HG03442 (cell line): Measurements from ENCODE around the gene EPN3.

Source experiments
- ATAC-seq: cut with Tn5 transposase; IDR thresholded peaks from one replicate; pipeline ENCODE4 v1.9.1; 2021; ENCODE audit warnings: mild to moderate bottlenecking, moderate library complexity; ENCODE audit not compliant: unreplicated experiment

Gene EPN3

DNA sequence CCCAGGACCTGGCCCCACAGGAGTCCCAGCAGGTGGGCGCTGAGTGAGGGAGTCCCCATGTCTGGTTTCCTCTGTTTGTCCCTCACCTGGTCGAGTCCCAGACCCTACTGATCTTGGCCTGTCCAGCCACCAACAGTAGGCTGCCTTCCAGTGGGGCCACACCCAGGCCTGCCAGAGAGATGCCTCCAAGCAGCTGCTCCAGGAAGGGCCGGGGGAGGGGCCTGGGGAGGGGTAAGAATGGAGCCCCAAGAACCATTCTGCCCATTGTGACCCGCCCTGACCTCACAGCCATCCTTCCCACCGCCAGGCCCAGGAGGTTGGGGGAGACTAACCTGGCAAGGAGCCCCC is 15.2 kb downstream of the EPN3 start:
- ATAC-seq, result no peak

DNA sequence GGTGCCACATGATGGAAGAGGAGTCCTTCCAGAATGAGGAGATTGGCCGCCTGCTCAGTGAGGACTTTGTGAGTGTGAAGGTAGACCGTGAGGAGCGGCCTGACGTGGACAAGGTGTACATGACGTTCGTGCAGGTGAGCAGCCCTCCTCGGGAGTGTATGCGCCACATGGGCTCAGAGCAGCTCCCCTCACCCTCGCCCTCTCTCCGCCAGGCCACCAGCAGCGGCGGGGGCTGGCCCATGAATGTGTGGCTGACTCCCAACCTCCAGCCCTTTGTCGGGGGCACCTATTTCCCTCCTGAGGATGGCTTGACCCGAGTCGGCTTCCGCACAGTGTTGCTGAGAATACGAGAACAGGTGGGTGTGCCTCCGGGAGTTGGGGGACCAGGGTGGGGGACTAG is 16.3 kb downstream of the EPN3 start:
- ATAC-seq, result no peak

DNA sequence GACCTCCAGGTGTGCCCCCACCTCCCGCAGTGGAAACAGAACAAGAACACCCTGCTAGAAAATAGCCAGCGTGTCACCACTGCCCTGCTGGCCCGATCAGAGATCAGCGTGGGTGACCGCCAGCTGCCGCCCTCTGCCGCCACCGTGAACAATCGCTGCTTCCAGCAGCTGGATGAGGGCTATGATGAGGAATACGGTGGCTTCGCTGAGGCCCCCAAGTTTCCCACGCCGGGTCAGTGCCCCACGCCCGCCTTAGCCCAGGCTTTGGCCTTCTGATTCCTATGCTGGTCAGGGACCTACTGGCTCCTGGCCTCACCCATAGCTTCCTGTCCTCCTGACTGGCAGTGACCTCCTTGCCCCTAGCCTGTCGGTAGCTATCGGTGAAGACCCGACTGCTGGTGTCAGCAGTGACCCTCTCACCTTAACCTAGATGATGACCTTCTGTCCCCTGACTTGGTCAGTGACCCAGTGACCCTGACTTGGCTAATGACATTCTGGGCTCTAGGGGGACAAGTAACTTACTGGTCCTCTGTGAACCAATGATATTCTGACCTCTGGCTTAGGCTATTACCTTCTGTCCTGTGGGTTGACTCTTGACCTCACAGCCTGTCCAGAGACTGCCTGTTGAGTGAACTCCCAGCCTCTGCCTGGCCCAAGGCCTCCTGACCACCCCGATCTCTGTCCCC is 16.9 kb downstream of the EPN3 start:
- no peak for ATAC-seq

DNA sequence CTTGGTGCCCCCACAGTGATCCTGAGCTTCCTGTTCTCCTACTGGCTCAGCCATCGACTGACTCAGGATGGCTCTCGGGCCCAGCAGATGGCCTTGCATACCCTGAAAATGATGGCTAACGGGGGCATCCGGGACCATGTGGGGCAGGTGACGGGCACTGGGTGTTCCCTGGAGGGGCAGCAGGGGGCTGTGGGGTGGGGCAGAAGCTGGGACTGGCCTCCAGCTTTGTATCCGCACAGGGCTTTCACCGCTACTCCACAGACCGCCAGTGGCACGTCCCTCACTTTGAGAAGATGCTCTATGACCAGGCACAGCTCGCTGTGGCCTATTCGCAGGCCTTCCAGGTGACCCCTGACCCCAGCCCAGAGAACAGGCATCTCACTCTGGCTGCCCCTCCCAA is 17.4 kb downstream of the EPN3 start:
- no peak for ATAC-seq

DNA sequence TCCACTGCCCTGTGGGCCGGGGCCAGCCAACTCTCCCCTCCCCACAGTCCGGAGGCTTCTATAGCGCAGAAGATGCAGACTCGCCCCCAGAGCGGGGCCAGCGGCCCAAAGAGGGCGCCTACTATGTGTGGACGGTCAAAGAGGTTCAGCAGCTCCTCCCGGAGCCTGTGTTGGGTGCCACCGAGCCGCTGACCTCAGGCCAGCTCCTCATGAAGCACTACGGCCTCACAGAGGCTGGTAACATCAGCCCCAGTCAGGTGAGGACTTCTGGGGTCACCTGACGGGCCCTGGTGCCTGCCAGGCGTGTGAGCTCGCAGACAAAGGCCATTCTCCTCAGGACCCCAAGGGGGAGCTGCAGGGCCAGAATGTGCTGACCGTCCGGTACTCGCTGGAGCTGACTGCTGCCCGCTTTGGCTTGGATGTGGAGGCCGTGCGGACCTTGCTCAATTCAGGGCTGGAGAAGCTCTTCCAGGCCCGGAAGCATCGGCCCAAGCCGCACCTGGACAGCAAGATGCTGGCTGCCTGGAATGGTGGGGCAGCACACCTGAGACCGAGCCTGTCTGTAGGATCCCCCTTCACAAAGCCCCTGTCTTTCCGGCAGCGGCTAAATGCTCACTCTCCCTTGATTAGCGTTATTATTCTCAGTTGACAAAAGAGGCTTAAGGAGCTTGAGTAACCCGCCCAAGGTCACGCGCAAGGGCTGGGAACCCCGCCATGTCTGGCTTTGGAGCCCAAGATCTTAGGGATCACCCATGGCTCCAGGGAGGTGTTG is 18.3 kb downstream of the EPN3 start:
- no peak for ATAC-seq

DNA sequence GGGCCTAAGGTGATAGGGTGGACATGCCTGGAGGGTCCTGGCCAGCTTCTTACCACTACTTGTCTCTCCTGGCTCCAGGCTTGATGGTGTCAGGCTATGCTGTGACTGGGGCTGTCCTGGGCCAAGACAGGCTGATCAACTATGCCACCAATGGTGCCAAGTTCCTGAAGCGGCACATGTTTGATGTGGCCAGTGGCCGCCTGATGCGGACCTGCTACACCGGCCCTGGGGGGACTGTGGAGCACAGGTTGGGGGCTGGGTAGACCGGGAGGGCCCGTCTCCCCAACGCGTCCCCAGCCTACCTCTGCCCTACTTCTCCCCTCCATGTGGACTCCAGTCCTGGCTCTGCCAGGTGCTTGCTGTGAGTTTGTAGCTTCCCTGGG is 18.9 kb downstream of the EPN3 start:
- ATAC-seq, result no peak

DNA sequence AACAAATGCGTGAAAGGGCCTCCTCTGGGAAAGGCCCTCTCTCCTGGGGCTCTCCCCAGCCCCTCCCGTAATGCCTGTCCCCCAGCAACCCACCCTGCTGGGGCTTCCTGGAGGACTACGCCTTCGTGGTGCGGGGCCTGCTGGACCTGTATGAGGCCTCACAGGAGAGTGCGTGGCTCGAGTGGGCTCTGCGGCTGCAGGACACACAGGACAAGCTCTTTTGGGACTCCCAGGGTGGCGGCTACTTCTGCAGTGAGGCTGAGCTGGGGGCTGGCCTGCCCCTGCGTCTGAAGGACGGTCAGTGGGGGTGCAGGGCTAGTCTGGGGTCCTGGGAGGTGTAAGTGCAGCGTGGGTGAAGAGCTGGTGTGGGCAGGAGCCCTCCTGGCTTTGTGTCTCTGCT is 19.3 kb downstream of the EPN3 start:
- ATAC-seq, result no peak

DNA sequence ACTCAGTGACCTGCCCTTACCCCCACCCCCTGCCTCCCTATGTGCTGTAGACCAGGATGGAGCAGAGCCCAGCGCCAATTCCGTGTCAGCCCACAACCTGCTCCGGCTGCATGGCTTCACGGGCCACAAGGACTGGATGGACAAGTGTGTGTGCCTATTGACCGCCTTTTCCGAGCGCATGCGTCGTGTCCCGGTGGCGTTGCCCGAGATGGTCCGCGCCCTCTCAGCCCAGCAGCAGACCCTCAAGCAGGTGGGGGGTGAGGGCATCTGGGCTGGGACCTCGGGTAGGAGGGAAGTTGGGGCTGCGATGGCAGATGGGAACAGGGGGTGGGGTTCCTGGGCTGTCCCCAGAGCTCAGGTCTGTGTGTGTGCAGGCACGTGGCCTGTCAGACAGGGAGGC is 21.7 kb downstream of the EPN3 start:
- no peak for ATAC-seq

DNA sequence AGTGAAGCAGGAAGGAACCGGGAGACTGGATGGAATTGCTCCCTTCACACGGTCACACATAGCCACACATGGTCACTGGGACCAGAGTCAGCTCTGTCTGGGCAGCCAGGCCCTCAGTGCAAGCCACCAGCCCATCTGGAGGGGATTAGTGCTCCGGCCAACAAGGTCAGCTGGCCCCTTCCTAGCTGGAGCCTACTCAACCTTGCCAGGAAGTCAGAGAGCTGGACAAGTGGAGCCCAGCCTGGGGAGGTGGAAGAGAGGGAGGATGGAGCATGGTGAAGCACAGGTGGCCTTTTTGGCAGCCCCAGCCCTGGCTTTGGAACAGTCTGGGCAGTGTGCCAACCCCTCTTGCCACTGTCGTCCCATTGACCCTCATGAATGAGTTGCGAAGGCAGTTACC is 24.3 kb downstream of the EPN3 start:
- no peak for ATAC-seq

DNA sequence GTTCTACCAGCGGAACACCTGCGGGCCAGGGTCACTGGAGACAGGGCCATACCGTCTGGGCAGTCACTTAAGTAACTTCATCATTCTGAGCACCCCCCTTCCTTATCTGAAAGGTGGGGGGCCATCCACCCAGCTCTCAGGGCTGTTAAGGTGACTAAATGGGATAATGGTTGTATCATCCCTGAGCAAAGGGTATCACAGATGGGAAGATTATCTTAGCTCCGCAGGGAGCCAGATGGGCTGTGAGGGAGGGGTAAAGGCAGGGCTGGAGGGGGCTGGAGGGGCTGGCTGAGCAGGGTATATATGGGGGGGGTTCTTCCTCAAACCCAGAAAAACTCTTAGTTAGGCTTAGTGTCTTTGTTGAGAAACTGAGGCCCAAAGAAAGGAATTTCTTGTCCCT is 25.1 kb downstream of the EPN3 start:
- no peak for ATAC-seq

DNA sequence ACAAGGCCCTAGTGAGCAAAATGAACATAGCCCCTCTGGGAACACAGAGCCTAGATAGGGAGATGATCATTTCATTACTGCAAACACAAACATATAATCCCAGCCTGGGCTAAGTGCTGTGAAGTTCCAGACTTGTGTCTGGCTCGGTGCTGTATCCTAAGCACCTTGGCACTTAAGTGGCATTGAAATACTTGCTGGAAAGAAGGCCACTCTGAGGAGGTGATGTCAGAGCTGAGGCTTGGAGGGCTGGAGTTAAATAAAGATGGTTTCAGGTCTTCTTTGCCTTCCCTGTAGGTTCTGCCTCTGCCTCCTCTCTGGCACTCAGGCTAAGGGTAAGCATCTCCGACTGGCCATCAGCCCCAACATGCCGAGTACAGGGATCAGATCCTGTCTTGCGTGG is 25.6 kb downstream of the EPN3 start:
- no peak for ATAC-seq

DNA sequence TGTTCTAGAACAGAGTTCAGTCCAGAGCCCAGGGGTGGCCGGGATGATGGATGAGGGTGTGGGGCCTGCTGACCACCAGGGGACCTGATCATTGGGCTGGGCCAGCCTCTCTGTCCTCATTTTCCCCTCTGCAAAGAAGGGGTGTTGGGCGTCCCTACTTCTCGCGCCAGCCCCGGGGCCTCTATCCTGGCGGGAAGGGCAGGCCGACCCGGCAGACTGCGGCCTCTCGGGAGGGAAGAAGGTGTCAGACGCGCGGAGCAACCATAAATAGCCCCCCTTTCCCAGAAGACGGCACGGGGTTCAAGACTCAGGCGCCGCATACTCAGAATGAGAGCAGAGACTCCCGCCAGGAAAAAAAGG is 26.0 kb downstream of the EPN3 start:
- no peak for ATAC-seq

DNA sequence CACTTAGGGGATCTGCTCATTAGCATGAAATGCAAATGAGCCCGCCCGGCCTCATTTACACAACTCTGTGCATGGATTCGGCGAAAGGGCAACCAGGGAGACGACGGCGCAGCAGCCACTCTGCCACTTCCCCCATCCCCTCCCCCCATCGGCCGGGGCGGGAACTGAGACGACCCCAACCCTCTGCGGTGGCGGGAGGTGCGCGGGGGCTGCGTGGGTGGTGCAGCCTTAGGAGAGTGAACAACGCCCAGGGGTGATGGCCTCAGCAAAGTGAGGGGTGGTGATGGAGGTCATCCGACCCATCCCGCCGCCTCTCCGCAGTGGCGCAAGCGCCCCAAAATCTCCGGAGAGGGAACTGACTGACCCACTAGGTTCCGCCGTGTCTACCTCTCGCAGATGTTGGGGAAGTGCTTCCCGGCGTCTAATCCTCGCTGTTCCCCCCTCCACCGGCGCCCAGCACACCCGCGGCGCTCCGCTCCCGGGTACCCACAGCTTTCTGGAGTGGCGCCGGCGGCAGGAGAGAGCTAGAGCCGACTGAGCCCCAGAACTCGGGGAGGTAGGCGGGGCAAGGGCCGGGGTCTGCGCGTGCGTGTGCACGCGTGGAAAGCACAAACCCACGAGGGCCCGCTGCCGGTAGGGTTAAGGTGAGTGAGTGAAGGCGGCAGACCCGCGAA is 26.5 kb downstream of the EPN3 start:
- ATAC-seq, result no peak

DNA sequence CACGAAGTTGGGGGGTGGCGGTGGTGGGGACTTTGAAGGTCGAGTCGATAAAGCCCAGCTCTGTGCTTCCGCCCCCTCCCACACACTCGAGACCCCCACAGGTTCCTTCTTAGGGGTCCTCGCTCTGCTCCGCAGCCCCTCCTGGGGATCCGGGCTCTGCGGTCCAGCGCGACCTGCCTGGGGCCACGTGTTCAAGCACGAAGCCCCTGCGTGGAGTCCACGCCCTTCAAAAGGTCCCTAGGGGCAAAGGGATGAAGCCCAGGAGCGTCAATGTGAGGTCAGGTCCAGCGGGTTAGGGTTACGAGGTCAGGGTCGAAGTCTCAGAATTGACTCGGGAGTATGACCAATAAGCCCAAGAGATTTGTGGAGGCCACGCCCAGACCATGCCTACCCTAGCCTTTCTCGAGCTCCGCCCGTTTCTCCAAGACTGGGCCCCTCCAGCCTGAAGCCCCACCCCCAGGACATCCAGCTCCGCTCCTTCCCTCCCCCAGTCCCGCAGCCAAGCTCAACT is 27.2 kb downstream of the EPN3 start:
- no peak for ATAC-seq

DNA sequence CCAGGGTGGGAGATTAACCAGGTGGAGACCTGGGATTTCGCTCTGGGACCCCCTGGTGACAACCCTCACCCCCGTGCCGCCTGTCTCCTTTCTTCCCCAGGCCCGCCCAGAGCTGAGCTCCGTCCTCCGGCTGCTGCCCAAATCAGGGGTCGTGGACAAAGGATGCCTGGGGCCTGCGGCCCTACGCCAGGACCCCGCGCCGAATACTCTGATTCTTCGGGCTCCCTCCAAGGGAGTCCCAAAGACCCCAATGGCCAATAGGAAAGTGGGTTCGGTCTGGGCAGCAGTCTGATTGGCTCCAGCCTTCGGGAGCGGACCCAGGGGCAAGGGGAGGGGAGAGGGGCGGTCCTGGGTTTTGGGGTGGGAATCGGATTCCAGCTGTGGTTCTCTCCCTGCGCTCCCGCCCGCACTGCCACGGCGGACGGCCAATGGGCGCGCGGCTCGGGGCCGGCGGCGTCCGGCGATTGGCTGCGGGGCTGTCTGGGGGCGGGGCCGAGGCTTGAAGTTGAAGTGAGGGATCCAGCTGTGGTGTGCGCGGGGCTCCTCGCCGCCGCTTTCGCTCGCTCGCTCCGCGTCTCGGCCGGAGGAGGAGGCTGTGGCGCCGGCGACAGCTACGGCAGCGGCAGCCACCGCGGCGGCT is 27.8 kb downstream of the EPN3 start, which contains the start of gene CACNA1G:
Gene CACNA1G (plus strand): TSS at position 531 of the 640 bp plus-strand sequence. CDS start 745 bp downstream, outside the sequence.
- ATAC-seq, result peak; percentile 88

DNA sequence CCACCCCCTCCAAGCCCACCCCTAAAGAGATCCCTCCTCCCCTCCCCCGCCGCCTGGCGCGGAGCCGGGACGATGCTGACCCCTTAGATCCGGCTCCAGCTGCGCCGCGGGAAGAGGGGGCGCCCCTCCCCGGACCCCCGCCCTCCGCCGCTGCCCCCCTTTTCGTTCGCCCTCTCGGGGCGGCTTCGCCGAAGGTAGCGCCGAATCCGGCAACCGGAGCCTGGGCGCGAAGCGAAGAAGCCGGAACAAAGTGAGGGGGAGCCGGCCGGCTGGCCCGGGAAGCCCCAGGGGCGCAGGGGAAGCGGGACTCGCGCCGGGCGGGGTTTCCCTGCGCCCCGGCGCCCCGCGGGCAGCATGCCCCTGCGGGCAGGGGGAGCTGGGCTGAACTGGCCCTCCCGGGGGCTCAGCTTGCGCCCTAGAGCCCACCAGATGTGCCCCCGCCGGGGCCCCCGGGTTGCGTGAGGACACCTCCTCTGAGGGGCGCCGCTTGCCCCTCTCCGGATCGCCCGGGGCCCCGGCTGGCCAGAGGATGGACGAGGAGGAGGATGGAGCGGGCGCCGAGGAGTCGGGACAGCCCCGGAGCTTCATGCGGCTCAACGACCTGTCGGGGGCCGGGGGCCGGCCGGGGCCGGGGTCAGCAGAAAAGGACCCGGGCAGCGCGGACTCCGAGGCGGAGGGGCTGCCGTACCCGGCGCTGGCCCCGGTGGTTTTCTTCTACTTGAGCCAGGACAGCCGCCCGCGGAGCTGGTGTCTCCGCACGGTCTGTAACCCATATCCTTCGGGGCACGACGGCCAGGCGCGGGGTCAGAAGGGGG is 28.6 kb downstream of the EPN3 start:
- ATAC-seq, result no peak

DNA sequence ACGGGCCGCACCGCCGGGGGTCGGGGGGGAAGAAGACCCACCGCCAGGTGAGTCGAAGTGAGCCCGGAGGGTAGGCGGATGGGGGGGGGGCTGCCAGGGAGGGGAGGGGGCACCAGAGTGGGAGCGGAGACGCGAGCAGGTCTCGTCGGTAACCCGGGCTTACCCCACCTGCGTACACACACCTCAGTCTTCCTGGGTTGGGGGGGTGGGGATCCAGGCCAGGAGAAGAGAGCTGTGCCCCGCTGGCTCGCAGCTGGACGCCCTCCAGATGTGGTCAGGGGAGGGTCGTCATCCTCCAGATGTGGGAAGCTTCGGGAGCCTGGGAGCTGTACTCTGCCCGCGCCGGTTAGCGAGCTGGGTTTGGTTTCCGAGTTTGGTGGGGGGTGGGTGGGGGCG is 29.2 kb downstream of the EPN3 start:
- ATAC-seq, result no peak

DNA sequence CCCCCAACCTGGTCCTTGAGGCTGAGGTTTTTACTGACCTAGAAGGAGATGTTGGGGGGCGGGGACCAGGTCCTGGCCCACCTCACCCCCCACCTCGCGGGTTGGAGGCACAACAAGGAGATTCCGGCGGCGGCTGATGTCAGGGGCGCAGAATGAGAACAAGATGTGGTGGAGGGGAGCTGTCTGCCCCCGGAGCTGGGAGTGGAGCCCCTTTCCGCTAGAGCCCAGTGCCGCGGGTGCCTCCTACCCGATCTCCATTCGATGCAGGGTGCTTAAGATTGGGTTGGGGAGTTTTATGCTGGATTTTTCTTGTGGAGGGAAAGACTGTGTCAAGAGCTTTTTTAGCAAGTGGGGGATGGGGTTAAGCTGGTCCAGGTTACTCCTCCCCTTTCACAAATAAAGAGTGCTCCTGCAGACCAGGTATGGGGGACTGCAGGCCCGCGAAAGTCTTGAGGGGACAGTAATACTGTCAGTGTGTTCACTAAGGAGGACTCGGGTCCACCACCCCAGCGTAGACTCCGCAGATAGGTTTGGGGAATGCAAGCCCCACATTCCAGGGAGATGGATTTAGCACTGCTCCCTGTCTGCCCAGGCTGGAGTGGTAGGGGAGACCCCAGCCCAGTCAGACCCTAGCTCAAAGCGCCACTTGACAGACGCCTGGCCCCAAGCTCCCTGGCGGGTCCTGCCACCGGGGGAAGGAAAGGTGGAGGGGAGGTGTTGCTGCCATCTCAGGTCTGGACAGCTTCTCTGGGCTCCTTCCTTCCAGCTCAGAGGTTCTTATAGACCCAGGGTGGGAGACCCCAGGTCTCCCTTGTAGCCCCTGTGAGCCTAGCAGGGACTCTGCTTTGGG is 29.9 kb downstream of the EPN3 start:
- ATAC-seq, result no peak

DNA sequence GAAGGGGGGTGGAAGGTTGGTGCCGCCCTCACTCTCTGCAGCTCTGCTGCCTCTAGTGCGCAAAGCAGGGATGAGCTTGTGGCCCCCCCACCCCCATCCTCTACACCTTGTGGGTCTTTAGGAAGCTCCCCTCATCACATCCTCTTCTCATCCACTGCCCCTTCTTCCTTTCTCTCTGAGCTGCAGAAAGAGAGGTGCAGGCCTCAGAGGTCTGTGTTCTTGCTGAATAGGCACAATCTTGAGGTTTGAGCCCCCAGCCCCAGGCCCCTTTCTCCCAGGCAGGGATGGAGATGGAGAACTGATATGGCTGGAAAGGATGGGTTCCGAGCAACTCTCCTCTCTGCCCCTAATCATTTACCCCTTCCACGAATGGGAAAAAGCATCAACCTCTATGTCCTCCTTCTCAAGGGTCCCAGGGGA is 30.6 kb downstream of the EPN3 start:
- ATAC-seq, result no peak

DNA sequence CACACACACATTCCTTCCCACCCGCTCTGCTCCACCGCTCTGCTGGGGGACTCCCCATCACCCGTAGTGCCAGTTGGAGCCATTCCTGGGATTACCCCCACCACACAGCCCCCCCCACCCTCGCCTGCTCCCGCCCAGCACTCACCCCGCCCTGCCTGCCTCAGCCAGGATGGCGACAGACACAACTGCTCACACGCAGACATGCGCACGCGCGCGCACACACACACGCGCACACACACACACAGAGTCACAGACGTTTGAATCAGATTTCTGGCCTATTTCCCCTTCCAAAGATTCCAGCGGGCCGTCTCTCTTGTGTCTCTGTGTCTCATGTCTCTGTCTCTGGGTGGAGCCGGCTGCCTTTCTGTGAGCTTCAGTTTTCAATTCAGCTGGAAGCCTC is 32.4 kb downstream of the EPN3 start:
- no peak for ATAC-seq
